ENCODE results near the gene TANGO6.

TANGO6 gene

GRCh38 chr16:69084289-69084688, 241.0 kb downstream of the TANGO6 start:
- no peak for DNase-seq (ENCODE audit: extremely low spot score)
- ChIA-PET CTCF (interaction anchor here (1.6 to 2.0 kb wide), 2 partner anchors 10 to 12 kb away, joined by 6 to 7 read pairs; no protein-coding TSS in a partner anchor), POLR2A (no interaction called here)
- TF ChIP-seq CTCF (IDR thresholded peaks at IDR 0.05; ENCODE audit: control extremely low read depth, extremely low read depth, low read depth, missing control alignments), result no peak

GRCh38 chr16:69085032-69085695, 241.8 kb downstream of the TANGO6 start:
- no peak for DNase-seq (ENCODE audit: extremely low spot score)
- CTCF ChIA-PET, result interaction anchor here (1.6 to 2.0 kb wide), 2 partner anchors 9 to 13 kb away, joined by 6 to 7 read pairs; no protein-coding TSS in a partner anchor
- no peak for TF ChIP-seq CTCF (IDR thresholded peaks at IDR 0.05; ENCODE audit: control extremely low read depth, extremely low read depth, low read depth, missing control alignments)
- POLR2A ChIA-PET, result no interaction called here

GRCh38 chr16:69087161-69087581, 243.8 kb downstream of the TANGO6 start:
- no peak for DNase-seq (ENCODE audit: extremely low spot score)
- no peak for TF ChIP-seq CTCF (IDR thresholded peaks at IDR 0.05; ENCODE audit: control extremely low read depth, extremely low read depth, low read depth, missing control alignments)
- CTCF ChIA-PET, result no interaction called here
- POLR2A ChIA-PET, result no interaction called here

DNA sequence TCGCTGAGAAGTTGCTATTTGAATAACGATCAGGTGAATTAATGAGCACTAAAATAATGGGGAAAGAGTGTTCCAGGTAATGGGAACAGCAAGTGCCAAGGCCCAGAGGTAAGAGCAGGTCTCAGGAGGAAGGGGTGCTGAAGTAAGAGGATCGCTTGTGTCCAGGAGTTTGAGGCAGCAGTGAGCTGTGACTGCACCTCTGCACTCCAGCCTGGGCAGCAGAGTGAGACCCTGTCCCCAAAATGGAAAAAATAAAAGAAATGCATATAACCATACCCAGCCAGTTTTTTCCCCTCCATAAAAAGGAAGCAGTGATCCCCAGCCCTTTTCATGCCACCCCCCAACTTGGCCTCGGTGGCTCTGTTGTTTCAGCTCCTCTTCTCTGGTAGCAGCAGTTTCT, 245.4 kb downstream of the TANGO6 start:
- no peak for TF ChIP-seq CTCF (IDR thresholded peaks at IDR 0.05; ENCODE audit: control extremely low read depth, extremely low read depth, low read depth, missing control alignments)
- no peak for DNase-seq (ENCODE audit: extremely low spot score)
- ChIA-PET POLR2A (no interaction called here), CTCF (interaction anchor here (0.9 to 2.6 kb wide), 5 partner anchors 19 to 560 kb away, joined by 3 to 16 read pairs (median 6); no protein-coding TSS in a partner anchor)

GRCh38 chr16:69089091-69089910, 246.0 kb downstream of the TANGO6 start:
- POLR2A ChIA-PET, result interaction anchor here (0.5 kb wide), 1 partner anchor 195 kb away, joined by 12 read pairs; no protein-coding TSS in a partner anchor

More at GRCh38 chr16:69089091-69089910, 246.0 kb downstream of the TANGO6 start:
- CTCF ChIA-PET, result interaction anchor here (0.9 to 2.6 kb wide), 5 partner anchors 19 to 560 kb away, joined by 3 to 16 read pairs (median 6); no protein-coding TSS in a partner anchor
- no peak for TF ChIP-seq CTCF (IDR thresholded peaks at IDR 0.05; ENCODE audit: control extremely low read depth, extremely low read depth, low read depth, missing control alignments)
- DNase-seq (ENCODE audit: extremely low spot score), result no peak
